HepG2 (cell line): ENCODE data around the gene CXXC5. TPM values are rescaled to one million over a fixed set of nuclear protein-coding genes. Genes with fewer than 3 reads are reported as not detected.

ENCODE experiments used
- ELF3 ChIP-seq: IDR thresholded peaks from 2 replicates; pipeline ENCODE4 v1.6.1; 2016; ENCODE audit warnings: missing genetic modification reagents, missing compliant biosample characterization
- FOXP4 ChIP-seq: sonication (generic); formaldehyde crosslinking; IDR thresholded peaks from 2 replicates; pipeline ENCODE4 v1.4.0; 2020; ENCODE audit warnings: missing genetic modification reagents
- HES4 ChIP-seq: sonication (generic); formaldehyde crosslinking; IDR thresholded peaks from 2 replicates; pipeline ENCODE4 v1.9.0; 2021; ENCODE audit warnings: mild to moderate bottlenecking, missing genetic modification reagents, borderline replicate concordance
- NR1H2 ChIP-seq: sonication (generic); formaldehyde crosslinking; IDR thresholded peaks from 2 replicates; pipeline ENCODE4 v1.8.1; 2022; ENCODE audit warnings: low read depth, missing genetic modification reagents, borderline replicate concordance
- RXRB ChIP-seq: IDR thresholded peaks from 2 replicates; pipeline ENCODE4 v1.6.1; 2016; ENCODE audit warnings: borderline replicate concordance, missing genetic modification reagents, missing compliant biosample characterization
- XRCC5 ChIP-seq: fragments of 200-400 bp; formaldehyde crosslinking; optimal IDR thresholded peaks from 2 replicates; pipeline ENCODE3; 2017; ENCODE audit warnings: mild to moderate bottlenecking, low read length
- ZBTB33 ChIP-seq: sonication (generic); formaldehyde crosslinking; IDR thresholded peaks from 2 replicates; pipeline ENCODE4 v1.4.0; 2020; ENCODE audit warnings: missing genetic modification reagents
- ZBTB42 ChIP-seq: sonication (generic); formaldehyde crosslinking; IDR thresholded peaks from 2 replicates; pipeline ENCODE4 v1.5.0; 2020; ENCODE audit warnings: mild to moderate bottlenecking, missing genetic modification reagents
- ZBTB49 ChIP-seq: sonication (generic); formaldehyde crosslinking; IDR thresholded peaks from 2 replicates; pipeline ENCODE4 v1.4.0; 2020; ENCODE audit warnings: missing genetic modification reagents, borderline replicate concordance
- ZFP37 ChIP-seq: sonication (generic); formaldehyde crosslinking; IDR thresholded peaks from 2 replicates; pipeline ENCODE4 v1.4.0; 2020; ENCODE audit warnings: missing genetic modification reagents, borderline replicate concordance
- ZNF329 ChIP-seq: sonication (generic); formaldehyde crosslinking; IDR thresholded peaks from 2 replicates; pipeline ENCODE4 v1.9.0; 2021; ENCODE audit warnings: low read depth, mild to moderate bottlenecking, missing genetic modification reagents
- ZNF431 ChIP-seq: sonication (generic); formaldehyde crosslinking; IDR thresholded peaks from 2 replicates; pipeline ENCODE4 v1.9.0; 2022; ENCODE audit warnings: missing genetic modification reagents, low read depth, mild to moderate bottlenecking, borderline replicate concordance
- ZNF468 ChIP-seq: sonication (generic); formaldehyde crosslinking; IDR thresholded peaks from 2 replicates; pipeline ENCODE4 v1.8.0; 2022; ENCODE audit warnings: mild to moderate bottlenecking, moderate library complexity, missing genetic modification reagents
- ZNF501 ChIP-seq: sonication (generic); formaldehyde crosslinking; IDR thresholded peaks from 2 replicates; pipeline ENCODE4 v1.5.1; 2020; ENCODE audit warnings: mild to moderate bottlenecking, moderate library complexity, missing genetic modification reagents
- ZNF589 ChIP-seq: sonication (generic); formaldehyde crosslinking; conservative IDR thresholded peaks from 2 replicates; pipeline ENCODE4 v1.8.0; 2022; ENCODE audit warnings: mild to moderate bottlenecking, moderate library complexity, missing genetic modification reagents
- ZNF607 ChIP-seq: sonication (generic); formaldehyde crosslinking; IDR thresholded peaks from 2 replicates; pipeline ENCODE4 v1.5.1; 2020; ENCODE audit warnings: missing genetic modification reagents, mild to moderate bottlenecking, borderline replicate concordance
- ZNF775 ChIP-seq: sonication (generic); formaldehyde crosslinking; IDR thresholded peaks from 2 replicates; pipeline ENCODE4 v1.4.0; 2020; ENCODE audit warnings: missing genetic modification reagents, mild to moderate bottlenecking, moderate library complexity, borderline replicate concordance
- ZNF781 ChIP-seq: sonication (generic); formaldehyde crosslinking; IDR thresholded peaks from 2 replicates; pipeline ENCODE4 v1.5.1; 2020; ENCODE audit warnings: borderline replicate concordance, mild to moderate bottlenecking, missing genetic modification reagents; ENCODE audit errors: not compliant biosample characterization
- ZSCAN9 ChIP-seq: IDR thresholded peaks from 2 replicates; pipeline ENCODE4 v1.6.1; 2016; ENCODE audit warnings: borderline replicate concordance
- polyA plus RNA-seq, 8 experiments: library from polyadenylated mRNA; depleted of rRNA in 3 of 8; stranded (reverse) in 7 of 8; unstranded in 1 of 8; fragments of >200 nt; fragmentation: Illumina TruSeq in 4 of 8; extraction: Trizol in 4 of 8; gene quantifications; 2 replicates each; pipeline versions ENCODE4 v1.2.1 to v1.2.3, GENCODE V29; 2011 to 2016; ENCODE audit warnings: low read depth in 4 of 8, missing spikeins in 1 of 8, mixed read lengths in 1 of 8; ENCODE audit not compliant: insufficient read depth in 1 of 8
- total RNA-seq, 5 experiments: library from RNA; depleted of rRNA; stranded (reverse); fragments of >200 nt; fragmentation: Illumina TruSeq; extraction: Trizol; gene quantifications; 2 replicates each; pipeline ENCODE4 v1.2.3, GENCODE V29; 2016; ENCODE audit warnings: low read depth in 1 of 5

Gene CXXC5
- total and polyA plus RNA-seq, 2 of the 13 experiments (the other 11 are each of a cell fraction or from before 2014, with no cell fraction given), result 32.3 to 33.0 TPM

- TF ChIP-seq ZBTB49, result no peak
- TF ChIP-seq ZNF775 (CRISPR knock-in tag), result no peak
- peak; percentile 78 for TF ChIP-seq RXRB (CRISPR knock-in tag)
- no peak for TF ChIP-seq ZNF468 (CRISPR knock-in tag)
- no peak for TF ChIP-seq NR1H2 (CRISPR knock-in tag)
- no peak for TF ChIP-seq ZBTB42 (CRISPR knock-in tag)
- TF ChIP-seq ZNF501, result no peak
- TF ChIP-seq HES4 (CRISPR knock-in tag), result no peak
- TF ChIP-seq ZFP37 (CRISPR knock-in tag), result peak; percentile 81; the same call in 1 of the 2 replicates
- TF ChIP-seq FOXP4 (CRISPR knock-in tag), result peak; percentile 71
- no peak for TF ChIP-seq ZBTB33 (CRISPR knock-in tag)
- no peak for TF ChIP-seq ZNF781 (CRISPR knock-in tag)
- TF ChIP-seq ZNF431 (CRISPR knock-in tag), result no peak
- no peak for TF ChIP-seq ZNF607 (CRISPR knock-in tag)
- 0 out of 2 replicates have a peak, but pooled peaks have one; percentile 46 for TF ChIP-seq ZSCAN9 (CRISPR knock-in tag)
- no peak; the same call in 1 of the 2 replicates for TF ChIP-seq ZNF589 (CRISPR knock-in tag)
- peak; percentile 47 for TF ChIP-seq XRCC5
- no peak for TF ChIP-seq ZNF329 (CRISPR knock-in tag)
- peak; percentile 40; the same call in 1 of the 2 replicates for TF ChIP-seq ELF3
These were observed 3.1 kb downstream of the CXXC5 start (continued) for GRCh38 chr5:139651043-139651834.
